Caco-2 (cell line): ENCODE results near the gene PITX1. TPM values are rescaled to one million over a fixed set of nuclear protein-coding genes. Genes with fewer than 3 reads are reported as not detected.

Source experiments
- BruUV-seq: library from RNA; stranded (reverse); fragments of 400-500 nt; replicated peaks from 2 replicates; lab custom pipeline; 2021; lab: Mats Ljungman, UMichigan
- CTCF ChIA-PET: fragments of 300-600 bp; sonication (Branson Sonifier 250); formaldehyde crosslinking; loops from one replicate; lab custom pipeline; 2022; ENCODE audit warnings: antibody characterized with exemption; lab: Charles Lee
- POLR2A ChIA-PET: fragments of 300-600 bp; sonication (Branson Sonifier 250); formaldehyde crosslinking; loops from one replicate; lab custom pipeline; 2022; ENCODE audit warnings: antibody characterized with exemption; lab: Charles Lee
- DNase-seq, 2 experiments: peaks; one replicate each; pipeline versions ENCODE4 v3.0.0 to v3.0.0-alpha.2; 2020 to 2022
- H3K27me3 ChIP-seq: replicated peaks from 2 replicates; pipeline ENCODE4 v1.6.0; 2011; ENCODE audit warnings: low read length; ENCODE audit not compliant: control insufficient read depth, insufficient read depth
- H3K36me3 ChIP-seq: 2 replicates; pipeline ENCODE4 v1.5.1; 2011; ENCODE audit warnings: low read length; ENCODE audit not compliant: control insufficient read depth, insufficient read depth
- H3K4me1 ChIP-seq: fragments of 250-450 bp; sonication (Bioruptor Pico); 2 replicates; pipeline ENCODE4 v1.5.1; 2020; ENCODE audit warnings: mild to moderate bottlenecking
- H3K4me3 ChIP-seq: 2 replicates; pipeline ENCODE4 v1.5.1; 2011; ENCODE audit warnings: low read depth, mild to moderate bottlenecking, control low read depth, low read length
- H3K9me3 ChIP-seq: fragments of 250-450 bp; sonication (Bioruptor Pico); 2 replicates; pipeline ENCODE4 v1.5.1; 2020; ENCODE audit warnings: mild to moderate bottlenecking, moderate library complexity
- H3K27ac Mint-ChIP-seq: one replicate; pipeline ENCODE4 v1.8.0; 2022; ENCODE audit warnings: mixed read lengths; ENCODE audit not compliant: unreplicated experiment
- H3K27me3 Mint-ChIP-seq: one replicate; pipeline ENCODE4 v1.8.0; 2022; ENCODE audit warnings: mixed read lengths; ENCODE audit not compliant: insufficient read depth, unreplicated experiment
- H3K36me3 Mint-ChIP-seq: one replicate; pipeline ENCODE4 v1.8.0; 2022; ENCODE audit warnings: mild to moderate bottlenecking, mixed read lengths; ENCODE audit not compliant: insufficient read depth, unreplicated experiment
- H3K4me1 Mint-ChIP-seq: one replicate; pipeline ENCODE4 v1.8.0; 2022; ENCODE audit warnings: low read depth, mixed read lengths; ENCODE audit not compliant: unreplicated experiment
- H3K4me3 Mint-ChIP-seq: one replicate; pipeline ENCODE4 v1.8.0; 2022; ENCODE audit warnings: mild to moderate bottlenecking, moderate library complexity, mixed read lengths; ENCODE audit not compliant: unreplicated experiment
- H3K9me3 Mint-ChIP-seq: one replicate; pipeline ENCODE4 v1.8.0; 2022; ENCODE audit warnings: mixed read lengths; ENCODE audit not compliant: unreplicated experiment
- intact Hi-C: fragments of 100-400 bp; cut with micrococcal nuclease; formaldehyde crosslinking; loops from one replicate; pipeline ENCODE4 v1.10.0; 2022; ENCODE audit not compliant: unreplicated experiment
- total RNA-seq: library from RNA; stranded (reverse); gene quantifications from 2 replicates; pipeline ENCODE4 v1.2.3, GENCODE V29; 2022
- TF ChIP-seq, protein P1 (sequence below), 2 experiments: fragments of 200-600 bp in 1 of 2; IDR thresholded peaks; 1 replicate in 1 of 2; 2 replicates in 1 of 2; pipeline versions ENCODE4 v1.5.1 to v1.8.0; 2011 to 2022; ENCODE audit warnings: antibody characterized with exemption in 1 of 2, control low read depth in 1 of 2, inconsistent platforms in 1 of 2, low read depth in 1 of 2, low read length in 1 of 2, mild to moderate bottlenecking in 1 of 2, moderate library complexity in 1 of 2; ENCODE audit not compliant: insufficient read depth in 1 of 2, severe bottlenecking in 1 of 2, unreplicated experiment in 1 of 2

Gene PITX1
- total RNA-seq, 1 experiment from 2014 or later, result 117 TPM

DNA sequence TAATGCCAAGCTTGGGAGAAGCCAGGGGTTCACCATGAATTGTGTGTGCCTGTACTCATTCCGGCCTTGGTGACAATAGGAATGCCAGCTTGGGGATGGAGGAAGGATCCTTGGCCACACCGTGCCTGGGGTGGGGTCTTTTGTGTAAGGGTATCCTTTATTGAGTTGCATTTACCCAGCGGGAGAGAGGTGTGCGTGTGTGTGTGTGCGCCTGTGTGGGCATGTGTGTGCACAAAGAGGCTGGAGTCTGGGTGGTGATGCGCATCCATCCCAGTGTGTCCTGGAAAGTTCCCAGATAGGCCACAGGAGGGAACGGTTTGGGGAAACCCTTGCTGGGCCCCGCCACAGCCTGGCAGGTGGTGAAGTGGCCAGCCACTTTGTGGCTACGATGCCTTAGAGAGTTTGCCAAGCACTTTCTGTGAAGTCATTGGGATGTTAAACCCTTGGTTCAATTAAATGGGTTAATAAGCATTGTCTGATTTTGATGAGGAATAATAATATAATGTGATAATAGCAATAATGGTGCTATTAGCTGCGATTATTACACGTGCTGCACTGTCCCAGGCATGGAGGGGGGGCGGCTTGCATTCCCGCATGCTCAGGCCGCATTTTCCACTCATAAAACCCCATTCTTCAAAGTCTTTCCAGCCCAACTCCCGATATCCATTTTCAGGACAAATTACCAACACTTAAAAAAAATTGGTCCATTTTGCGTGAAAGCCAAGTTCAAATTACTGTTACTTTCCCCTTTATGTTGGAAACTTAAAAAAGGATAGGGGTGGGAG is 13.7 kb downstream of the PITX1 start:
- POLR2A ChIA-PET, result no interaction called here
- TF ChIP-seq, protein P1, sequence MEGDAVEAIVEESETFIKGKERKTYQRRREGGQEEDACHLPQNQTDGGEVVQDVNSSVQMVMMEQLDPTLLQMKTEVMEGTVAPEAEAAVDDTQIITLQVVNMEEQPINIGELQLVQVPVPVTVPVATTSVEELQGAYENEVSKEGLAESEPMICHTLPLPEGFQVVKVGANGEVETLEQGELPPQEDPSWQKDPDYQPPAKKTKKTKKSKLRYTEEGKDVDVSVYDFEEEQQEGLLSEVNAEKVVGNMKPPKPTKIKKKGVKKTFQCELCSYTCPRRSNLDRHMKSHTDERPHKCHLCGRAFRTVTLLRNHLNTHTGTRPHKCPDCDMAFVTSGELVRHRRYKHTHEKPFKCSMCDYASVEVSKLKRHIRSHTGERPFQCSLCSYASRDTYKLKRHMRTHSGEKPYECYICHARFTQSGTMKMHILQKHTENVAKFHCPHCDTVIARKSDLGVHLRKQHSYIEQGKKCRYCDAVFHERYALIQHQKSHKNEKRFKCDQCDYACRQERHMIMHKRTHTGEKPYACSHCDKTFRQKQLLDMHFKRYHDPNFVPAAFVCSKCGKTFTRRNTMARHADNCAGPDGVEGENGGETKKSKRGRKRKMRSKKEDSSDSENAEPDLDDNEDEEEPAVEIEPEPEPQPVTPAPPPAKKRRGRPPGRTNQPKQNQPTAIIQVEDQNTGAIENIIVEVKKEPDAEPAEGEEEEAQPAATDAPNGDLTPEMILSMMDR (IDR thresholded peaks at IDR 0.05; ENCODE audit: insufficient read depth in 1 of 2, low read depth in 1 of 2, low read length in 1 of 2, severe bottlenecking in 1 of 2, unreplicated experiment in 1 of 2), result no peak

DNA sequence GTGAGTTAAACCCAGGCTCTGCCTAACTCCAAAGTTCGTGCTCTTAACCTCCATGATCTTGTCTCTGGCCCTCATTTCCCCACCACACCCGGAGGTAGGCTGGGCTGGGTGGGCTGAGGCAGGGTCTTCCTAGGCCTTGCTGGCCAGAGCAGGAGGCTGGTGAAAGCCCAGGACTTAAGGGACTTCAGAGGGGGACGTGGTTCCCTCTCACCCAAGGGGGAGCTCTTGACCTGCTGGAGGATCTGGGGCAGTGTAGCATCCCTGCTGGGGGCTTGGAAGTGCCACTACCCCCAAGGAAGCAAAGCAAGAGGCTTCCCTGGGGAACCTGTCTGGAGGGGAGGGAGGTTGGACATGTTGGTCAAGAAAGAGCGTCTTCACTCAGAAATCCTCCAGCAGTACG is 14.7 kb downstream of the PITX1 start:
- Histone ChIP-seq H3K4me3 (no peak overlapping the region), H3K9me3 (no peaks in the 10 kb centered on the region), H3K27me3 (no peaks in the 10 kb centered on the region), H3K4me1 (no peaks in the 10 kb centered on the region), H3K36me3 (no peaks in the 10 kb centered on the region; the same call in 1 of the 2 replicates)
- no peak overlapping the region for H3K4me3 Mint-ChIP-seq
- TF ChIP-seq, protein P1 (IDR thresholded peaks at IDR 0.05; ENCODE audit: insufficient read depth in 1 of 2, low read depth in 1 of 2, low read length in 1 of 2, severe bottlenecking in 1 of 2, unreplicated experiment in 1 of 2), result peak in 1 of 2 experiments; percentile 47
- H3K27me3 Mint-ChIP-seq, result no peaks in the 10 kb centered on the region
- ChIA-PET POLR2A (no interaction called here), CTCF (interaction anchor here (0.7 to 1.0 kb wide), 2 partner anchors 160 to 172 kb away, joined by 3 read pairs; no protein-coding TSS in a partner anchor)
- peak in 1 of 2 experiments; percentile 34 for DNase-seq
- intact Hi-C loops, result loop anchor here (1.0 kb wide), 1 partner anchor 172 kb away; no protein-coding TSS in a partner anchor
- H3K4me1 Mint-ChIP-seq, result no peaks in the 10 kb centered on the region
- H3K9me3 Mint-ChIP-seq, result no peaks in the 10 kb centered on the region
- peaks cover 40% of the 10 kb centered on the region for H3K36me3 Mint-ChIP-seq
- no TSS peak for BruUV-seq
- H3K27ac Mint-ChIP-seq, result no peak overlapping the region

More for the DNA sequence above, 13.7 kb downstream of the PITX1 start:
- no peaks in the 10 kb centered on the region; the same call in 1 of the 2 replicates for H3K36me3 ChIP-seq
- CTCF ChIA-PET, result no interaction called here
- no peaks in the 10 kb centered on the region for H3K27me3 Mint-ChIP-seq
- no peak overlapping the region for H3K4me3 ChIP-seq
- H3K4me1 ChIP-seq, result no peaks in the 10 kb centered on the region; the same call in 1 of the 2 replicates
- no TSS peak for BruUV-seq
- H3K4me1 Mint-ChIP-seq, result peaks cover 4% of the 10 kb centered on the region
- no peaks in the 10 kb centered on the region for H3K27me3 ChIP-seq
- H3K9me3 Mint-ChIP-seq, result no peaks in the 10 kb centered on the region
- no peak overlapping the region for H3K4me3 Mint-ChIP-seq
- H3K9me3 ChIP-seq, result no peaks in the 10 kb centered on the region
- peaks cover 45% of the 10 kb centered on the region for H3K36me3 Mint-ChIP-seq
- intact Hi-C loops, result no loop called here
- no peak overlapping the region for H3K27ac Mint-ChIP-seq
- peak in 1 of 2 experiments; percentile 23 for DNase-seq

DNA sequence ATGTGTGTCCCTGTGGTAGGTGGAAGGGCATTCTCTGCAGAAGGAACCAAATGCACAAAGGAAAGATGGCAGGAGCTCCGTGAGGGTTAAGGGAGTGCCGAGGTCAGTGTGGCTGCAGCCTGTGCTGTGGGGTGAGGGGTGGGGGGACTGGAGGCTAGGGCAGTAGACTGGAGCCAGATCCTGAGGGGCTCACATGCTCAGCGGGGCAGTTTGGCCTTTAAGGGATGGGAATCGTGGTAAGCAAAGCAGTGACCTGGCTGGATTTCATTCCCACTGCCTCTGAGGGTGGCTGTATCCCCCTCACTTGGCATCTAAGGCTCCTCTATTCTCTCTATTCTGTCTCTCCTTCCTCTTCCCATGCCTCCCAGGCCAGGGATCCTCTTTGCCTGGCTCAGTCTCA is 15.6 kb downstream of the PITX1 start:
- intact Hi-C loops, result no loop called here
- ChIA-PET CTCF (interaction anchor here (1.0 kb wide), 1 partner anchor 173 kb away, joined by 3 read pairs; no protein-coding TSS in a partner anchor), POLR2A (no interaction called here)
- no peaks in the 10 kb centered on the region for H3K9me3 ChIP-seq
- Mint-ChIP-seq H3K4me1 (no peaks in the 10 kb centered on the region), H3K27ac (no peak overlapping the region), H3K9me3 (no peaks in the 10 kb centered on the region), H3K4me3 (no peak overlapping the region), H3K27me3 (no peaks in the 10 kb centered on the region), H3K36me3 (peaks cover 33% of the 10 kb centered on the region)
- TF ChIP-seq, protein P1 (IDR thresholded peaks at IDR 0.05; ENCODE audit: insufficient read depth in 1 of 2, low read depth in 1 of 2, low read length in 1 of 2, severe bottlenecking in 1 of 2, unreplicated experiment in 1 of 2), result no peak
- no peak overlapping the region for H3K4me3 ChIP-seq
- no peaks in the 10 kb centered on the region; the same call in 1 of the 2 replicates for H3K36me3 ChIP-seq
- DNase-seq, result no peak
- no peaks in the 10 kb centered on the region for H3K4me1 ChIP-seq
- BruUV-seq, result no TSS peak
- H3K27me3 ChIP-seq, result no peaks in the 10 kb centered on the region
